DMS153 (cell line): ENCODE results near the gene PRKCQ.
"Not testable (repeated sequence)": the region's sequence is repeated elsewhere in the genome, so short reads cannot be mapped to it uniquely, and the experiment has no call there.

Experiments used
- DNase-seq: peaks from one replicate; lab custom pipeline; 2025; lab: John Stamatoyannopoulos, UW

The PRKCQ gene

DNA sequence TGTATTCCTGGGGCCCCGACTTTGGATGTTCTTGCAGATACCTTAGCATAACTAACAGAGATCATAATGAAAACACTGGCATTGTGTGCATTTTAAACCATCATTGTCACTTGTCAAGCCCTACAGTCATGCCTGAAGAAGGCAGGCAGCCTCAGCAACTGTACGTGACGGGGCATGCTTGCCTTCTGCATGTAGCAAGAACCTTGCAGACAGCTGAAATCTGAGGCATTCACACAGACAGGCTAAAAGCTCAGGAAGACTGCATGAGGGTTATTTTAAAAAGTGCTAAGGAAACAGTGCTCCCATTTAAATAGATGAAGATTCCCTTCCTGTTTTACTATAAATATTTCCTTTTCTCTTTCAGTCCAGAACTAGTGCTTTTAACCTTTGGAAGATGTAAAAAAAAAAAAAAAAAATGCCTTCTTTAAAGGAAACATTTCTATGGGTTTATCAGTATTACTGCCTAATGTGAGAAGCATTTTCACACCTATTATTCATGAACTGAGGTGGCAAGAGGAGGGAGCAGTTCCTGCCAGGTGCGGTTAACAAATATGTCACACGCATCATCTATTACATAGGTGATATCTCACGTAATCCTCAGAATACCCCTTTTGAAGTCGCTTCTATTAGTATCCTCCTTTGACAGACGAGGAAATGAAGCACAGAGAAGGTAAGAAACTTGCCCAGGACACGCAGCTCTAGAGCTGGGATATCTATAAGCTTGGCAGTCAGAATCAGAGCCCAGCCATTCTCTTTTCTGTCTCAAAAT is 88.1 kb downstream of the PRKCQ start:
- no peak for DNase-seq

DNA sequence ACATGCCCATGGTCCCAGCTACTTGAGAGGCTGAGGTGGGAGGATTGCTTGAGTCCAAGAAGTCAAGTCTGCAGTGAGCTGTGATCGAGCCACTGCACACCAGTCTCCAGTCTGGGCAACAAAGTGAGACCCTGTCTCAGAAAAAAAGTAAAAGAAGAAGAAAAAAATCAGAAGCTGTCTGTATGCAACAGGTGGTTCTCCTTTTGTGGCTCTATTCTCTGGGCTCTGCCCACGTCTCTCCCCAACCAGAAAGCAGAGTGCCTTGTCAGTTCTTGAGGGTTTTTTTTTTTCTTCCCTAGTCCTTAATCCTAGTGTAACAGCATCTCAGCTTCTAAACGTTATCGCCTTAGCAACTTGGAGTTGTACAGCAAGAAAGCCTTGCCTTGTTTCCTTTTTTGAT is 89.5 kb downstream of the PRKCQ start:
- DNase-seq: no peak

DNA sequence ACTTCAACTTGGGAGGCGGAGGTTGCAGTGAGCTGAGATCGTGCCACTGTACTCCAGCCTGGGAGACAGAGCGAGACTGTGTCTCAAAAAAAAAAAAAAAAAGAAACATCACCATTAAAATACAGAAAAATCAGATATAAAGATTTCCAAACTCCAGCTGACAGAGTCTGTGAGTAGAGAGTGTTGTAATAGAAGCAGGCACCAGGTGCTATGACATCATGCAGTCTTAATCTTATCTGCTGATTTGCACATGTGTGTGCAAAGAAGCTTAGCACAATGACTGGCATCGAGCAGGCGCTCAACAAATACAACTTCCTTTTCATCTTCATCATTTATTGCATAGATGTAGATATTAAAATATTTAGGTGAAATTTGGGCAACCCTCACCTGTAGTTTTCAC is 92.2 kb downstream of the PRKCQ start:
- DNase-seq: no peak

DNA sequence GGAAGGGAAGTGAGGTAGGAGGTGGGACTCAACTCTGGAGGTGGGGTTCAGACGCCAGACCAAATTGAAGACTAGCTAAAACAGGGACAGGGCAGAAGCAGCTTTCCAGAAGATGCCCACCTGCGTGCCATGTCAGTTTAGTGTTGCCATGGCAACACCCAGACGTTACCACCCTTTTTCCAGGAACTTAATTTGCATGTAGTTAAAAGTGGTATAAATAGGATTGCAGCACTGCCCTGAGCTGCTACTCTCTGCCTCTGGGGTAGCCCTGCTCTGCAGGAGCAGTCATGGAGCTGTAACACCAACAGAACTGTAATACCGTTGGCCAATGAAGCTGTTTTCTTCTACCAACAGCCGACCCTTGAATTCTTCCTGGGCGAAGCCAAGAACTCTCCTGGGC is 93.8 kb downstream of the PRKCQ start:
- no peak for DNase-seq

DNA sequence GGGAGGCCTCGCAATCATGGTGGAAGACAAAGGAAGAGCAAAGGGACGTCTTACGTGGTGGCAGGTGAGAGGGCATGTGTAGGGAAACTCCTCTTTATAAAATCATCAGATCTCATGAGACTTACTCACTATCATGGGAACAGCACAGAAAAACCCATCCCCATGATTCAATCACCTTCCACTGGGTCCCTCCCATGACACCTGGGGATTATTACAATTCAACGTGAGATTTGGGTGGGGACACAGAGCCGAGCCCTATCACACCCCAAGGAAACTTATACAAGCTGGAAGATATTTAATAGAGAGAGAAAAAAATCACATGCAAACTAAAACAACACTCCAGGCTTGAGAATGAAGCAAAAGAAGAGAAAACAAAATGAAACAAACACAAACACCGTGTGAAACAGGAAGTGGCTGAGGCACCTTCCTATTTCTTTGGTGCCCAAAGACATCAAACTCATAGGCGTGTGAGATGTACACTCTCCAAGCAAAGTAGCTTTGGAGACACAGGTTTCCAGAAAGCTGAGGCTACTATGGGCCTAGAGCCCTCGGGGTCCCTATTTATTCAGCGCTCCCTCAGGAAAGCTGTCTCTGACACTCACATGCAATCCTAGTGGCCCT is 97.2 kb downstream of the PRKCQ start:
- DNase-seq: no peak

DNA sequence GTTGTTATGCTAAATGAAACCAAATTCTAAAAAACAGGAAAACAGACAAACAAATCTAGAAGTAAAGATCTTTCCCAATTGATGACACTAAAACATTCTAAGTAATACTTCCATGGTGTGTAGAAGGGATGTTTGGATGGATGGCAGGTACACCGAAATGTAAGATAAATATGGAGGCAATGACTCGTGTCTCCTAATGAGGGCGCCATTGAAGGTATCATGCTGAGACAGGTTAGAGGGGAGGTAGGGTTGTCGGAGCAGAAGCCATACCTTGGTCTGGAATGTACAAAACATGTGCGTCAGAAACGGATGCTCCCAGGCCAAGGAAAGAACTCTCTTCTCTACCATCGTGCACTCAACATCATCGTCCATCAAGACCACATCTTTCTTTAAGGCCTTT is 101.4 kb downstream of the PRKCQ start:
- DNase-seq: no peak

DNA sequence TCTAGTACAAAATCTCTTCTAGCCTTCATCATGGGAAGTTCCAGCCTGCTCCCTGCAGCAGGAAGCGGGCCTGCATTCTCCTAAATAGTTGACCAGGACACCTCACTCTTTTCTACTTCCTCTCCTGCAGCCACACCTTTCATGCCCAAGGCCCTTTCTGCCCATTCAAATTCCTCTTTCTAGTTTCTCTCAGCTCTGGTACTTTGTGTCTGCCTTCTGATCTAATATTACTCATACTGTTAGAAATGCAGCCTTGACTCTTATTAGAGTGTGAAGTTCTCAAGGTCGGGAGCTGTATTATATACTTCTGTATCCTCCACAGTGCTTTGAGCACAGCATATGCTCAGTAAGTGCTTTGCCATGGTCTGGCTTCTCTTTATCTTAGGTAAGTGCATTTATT is 103.1 kb downstream of the PRKCQ start:
- DNase-seq: no peak

DNA sequence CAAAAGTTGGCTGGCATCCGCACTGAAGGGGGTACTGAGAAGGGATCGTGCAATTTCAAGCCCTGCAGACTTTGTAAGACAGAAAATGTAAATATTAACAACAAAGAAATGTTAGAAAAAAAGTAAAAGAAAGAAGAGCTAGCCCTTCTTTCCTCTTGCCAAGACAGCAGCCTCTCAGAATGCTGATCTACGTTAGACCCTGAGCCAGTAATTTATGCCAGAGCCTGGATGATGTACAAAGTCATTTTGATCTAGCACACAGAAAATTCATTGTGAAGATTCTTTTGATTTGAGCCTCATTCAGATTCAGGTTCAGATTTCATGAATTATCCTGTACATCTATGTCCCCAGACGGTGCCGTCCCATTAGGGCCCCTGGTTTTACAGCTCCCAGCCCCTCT is 105.2 kb downstream of the PRKCQ start:
- no peak for DNase-seq

DNA sequence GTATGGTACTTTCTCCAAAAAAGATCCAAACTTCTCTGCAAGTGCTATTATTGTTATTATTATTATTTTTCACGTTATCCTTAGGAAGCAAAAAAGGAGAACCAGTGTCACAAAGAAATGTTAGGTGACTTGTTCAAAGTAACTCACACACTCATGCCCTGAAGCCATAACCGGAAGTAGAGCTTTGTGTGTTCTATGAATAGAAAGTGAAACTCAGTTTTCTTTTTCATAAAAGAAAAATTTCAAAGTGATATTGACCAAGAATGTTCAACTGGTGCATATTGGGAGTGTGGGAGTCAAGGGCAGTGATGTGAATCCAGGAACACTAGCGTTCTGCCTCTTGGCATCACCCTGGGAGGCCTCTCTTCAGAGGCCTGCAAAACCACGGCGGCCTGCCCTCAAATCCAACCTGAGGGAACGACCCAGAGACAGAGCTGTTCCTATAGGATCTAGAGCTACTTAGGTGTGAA is 106.1 kb downstream of the PRKCQ start:
- no peak for DNase-seq

DNA sequence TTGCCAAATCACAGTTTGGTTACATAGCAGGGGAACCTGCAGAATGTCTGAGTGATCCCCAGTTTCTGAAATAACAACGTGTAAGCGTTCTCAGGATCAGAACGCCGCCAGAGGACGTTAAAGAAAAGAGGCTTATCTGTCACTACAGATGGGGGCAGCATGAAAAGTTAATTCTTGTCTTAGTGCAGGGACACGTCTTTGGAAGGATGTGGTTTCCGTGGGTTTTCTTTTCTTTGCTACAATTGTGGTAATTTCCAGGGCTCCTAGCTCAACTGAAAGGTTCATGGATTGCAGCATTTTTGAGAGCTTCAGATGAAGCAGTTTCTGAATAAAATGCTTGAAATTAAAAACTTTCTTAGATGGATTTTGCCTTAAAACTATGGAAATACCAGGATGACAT is 106.6 kb downstream of the PRKCQ start:
- DNase-seq: no peak

DNA sequence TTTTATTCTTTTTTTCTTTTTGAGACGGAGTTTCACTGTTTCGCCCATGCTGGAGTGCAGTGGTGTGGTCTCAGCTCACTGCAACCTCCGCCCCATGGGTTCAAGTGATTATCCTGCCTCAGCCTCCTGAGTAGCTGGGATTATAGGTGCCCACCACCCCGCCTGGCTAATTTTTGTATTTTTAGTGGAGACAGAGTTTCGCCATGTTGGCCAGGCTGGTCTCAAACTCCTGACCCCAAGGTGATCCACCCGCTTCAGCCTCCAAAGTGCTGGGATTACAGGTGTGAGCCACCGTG is 107.4 kb downstream of the PRKCQ start:
- DNase-seq: not testable (repeated sequence)

DNA sequence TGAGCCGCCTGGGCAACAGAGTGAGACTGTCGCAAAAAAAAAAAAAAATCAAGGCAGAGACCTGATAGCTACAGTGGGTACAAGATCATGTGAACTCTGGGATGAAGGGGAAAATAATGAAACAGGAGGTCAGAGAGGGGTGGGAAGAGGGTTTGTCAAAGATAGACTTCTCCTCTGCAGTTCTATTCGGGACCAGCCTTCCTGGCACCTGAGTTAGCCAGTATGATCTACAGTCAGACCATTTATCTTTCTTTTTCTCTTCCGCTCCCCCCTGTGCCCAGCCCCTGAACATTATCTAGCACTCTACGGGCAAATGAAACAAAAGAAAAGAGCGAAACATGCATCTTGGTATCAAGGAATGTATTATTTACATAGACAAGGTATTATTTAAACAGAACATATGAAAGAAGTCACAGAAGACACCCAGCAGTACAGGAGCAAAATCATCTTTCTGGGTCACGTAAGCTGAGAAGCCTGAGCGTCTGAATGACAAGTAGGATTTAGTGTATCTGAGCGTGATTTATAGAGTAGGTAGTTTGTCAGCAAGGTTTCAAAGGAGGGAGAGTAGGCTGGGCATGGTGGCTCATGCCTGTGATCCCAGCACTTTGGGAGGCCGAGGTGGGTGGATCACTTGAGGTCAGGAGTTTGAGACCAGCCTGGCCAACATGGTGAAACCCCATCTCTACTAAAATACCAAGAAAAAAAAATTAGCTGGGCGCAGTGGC is 109.0 kb downstream of the PRKCQ start:
- no peak for DNase-seq

DNA sequence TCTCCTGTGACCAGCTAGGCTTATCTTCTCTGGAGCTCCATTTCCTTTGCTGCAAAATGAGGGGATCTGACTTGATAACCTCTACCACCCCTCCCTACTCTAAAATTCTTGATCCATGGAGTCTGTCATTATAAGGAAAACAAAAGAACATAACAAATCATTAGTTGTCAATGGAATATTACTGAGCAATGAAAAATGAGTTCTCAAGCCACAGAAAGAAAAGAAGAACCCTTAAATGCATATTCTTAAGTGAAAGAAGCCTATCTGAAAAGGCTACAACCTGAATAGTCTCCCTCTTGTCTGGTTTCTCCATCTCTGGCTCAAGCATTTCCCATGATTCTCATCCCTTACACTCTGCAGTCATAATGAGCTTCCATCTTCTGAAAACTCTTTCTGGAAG is 110.4 kb downstream of the PRKCQ start:
- no peak for DNase-seq

DNA sequence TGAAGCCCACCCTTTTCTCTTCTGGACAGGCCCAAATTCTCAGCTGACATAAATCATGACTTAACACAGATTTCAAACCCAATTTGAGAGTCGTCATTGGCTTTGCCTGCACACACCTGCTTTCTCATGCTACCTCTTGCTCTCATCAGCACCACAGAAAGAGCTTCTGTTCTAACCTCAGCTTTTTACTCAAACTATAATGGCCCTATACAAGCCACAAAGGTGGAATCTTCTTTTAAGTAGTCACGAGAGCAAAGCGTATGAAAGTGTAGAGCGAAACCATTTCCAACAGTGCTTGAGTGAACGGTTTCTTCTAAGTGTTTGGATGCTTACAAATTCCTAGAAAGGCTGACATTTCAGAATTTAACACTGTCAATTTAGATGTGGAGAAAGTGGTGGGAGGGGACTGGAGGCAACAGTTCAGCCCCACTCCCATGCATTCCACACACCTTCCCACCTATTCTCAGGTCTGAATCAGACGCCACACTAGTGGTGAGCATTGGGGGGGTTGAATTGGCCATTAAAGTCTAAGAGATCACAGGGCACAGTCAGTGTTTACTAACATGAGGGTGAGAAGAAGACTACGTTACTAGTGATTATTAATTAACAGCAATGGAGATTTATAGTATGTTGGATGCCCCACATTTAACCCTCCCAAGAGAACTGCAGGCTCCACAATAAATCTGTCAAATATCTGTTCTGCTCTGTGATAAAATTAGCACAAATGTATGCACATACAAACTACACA is 114.0 kb downstream of the PRKCQ start:
- no peak for DNase-seq

DNA sequence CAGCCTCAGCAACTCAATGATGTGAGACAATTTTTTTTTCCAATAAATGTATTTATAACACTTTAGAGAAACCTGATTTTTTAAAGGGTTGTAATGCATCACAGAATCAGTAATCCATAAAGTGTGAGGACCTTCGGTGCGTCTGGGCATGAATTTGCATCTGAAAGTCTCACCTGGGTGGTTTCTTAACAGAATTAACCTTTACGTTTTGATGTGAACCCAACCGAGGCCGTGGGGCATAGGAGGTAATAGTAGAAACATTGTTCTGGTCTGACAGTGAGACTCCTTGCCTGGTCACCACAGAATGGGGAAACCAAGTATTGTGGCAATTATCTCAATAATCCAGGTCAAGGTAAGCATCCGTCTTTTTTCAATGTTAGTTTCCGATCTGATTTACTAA is 114.6 kb downstream of the PRKCQ start:
- DNase-seq: no peak

DNA sequence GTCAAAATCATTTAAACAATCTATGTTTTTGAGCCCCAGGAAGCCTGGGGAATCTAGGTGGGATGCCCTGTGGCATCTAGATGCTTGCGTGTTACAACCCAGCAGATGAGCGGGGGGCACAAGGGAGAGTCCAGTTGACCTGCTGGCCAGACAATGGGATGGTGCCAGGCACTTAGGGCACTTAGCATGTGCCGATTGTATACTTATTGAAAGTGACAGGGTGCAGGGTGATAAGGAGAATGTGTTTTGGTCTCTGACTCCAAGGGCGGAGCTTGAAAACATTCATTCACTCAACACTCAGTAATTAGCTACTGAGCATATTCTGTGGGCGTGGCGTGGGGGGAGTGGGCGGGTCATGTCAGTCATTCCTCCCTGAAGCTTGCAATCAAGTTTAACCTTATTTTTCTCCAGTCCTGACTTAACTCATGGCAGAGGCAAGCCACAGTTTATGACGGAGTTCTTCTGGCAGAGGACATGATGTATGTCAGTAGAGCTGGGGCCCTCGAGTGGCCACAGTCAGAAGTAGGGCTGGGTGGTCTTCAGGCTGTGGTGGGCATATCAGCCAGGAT is 115.1 kb downstream of the PRKCQ start:
- DNase-seq: no peak

DNA sequence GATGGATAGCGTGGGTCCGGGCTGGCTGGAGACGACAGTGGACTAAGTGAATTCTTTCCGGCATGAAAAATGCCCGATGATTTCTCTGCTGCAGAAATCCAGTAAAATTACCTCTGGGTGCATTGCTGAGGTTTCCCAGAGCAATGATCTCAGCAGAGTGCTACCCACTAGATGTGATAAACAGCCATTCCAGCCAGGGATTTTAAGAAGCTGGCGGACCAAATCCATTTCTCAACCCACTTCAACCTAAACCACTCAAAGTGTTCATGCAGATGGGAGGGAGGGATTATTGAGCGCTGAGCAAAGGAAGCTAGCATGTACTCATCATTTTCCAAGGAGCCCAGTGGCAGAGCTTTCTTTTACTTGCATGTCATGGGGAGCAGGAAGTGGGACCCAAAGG is 116.7 kb downstream of the PRKCQ start:
- DNase-seq: no peak

DNA sequence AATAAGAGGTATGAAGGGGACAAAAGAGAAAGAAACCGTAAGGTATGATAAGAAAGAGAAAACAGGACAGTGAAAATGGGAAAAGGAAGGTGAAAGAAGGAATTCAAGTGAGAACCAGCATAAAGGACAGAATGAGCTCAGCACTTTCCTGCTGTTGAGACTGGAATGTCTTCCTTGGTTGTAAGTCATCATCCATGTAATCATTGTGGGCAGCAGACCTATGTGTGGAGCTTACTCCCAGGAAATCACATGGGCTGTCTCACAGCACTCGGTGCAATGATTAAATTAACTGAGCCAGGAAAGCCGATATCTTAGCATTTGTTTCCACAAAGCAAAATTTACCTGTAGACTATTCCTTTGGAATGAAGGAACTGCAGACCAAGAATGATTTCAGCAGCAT is 118.1 kb downstream of the PRKCQ start:
- no peak for DNase-seq

DNA sequence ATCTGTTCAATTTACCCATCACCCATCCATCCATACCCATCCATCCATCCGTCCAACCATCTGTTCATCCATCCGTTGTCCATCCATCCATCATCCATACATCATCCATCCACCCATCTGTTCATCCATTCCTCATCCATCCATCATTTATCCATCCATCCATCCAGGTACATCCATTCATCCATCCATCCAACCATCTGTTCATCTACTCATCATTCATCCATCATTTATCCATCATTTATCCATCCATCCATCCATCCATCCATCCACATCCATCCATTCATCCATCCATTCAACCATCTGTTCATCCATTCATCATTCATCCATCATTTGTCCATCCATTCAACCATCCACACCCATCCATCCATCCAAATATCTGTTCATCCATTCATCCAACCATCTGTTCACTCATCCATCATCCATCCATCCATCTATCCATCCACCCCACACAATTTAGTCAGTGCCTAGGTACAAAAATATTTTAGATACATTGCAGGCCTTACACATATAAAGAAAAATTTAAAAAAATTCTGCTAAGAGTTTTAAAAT is 119.1 kb downstream of the PRKCQ start:
- no peak for DNase-seq

DNA sequence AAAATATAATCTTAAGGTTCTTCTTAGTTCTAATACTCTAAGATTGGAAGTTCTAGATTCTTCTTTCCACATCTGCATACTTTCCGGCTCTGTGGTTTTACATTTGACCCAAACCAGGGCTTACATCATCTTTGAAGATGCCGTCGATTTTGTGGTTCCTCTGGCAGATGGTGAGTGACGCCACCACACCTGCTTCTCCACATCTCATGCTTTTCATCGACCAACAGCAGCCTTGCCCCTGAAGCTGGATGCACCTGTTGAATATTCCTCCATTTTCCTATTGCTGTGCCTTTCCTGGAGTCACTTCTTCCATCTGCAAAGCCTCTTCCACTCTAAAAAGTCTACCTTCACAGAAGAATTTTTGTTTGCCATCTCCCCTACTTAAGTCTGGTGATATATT is 121.3 kb downstream of the PRKCQ start:
- DNase-seq: no peak

DNA sequence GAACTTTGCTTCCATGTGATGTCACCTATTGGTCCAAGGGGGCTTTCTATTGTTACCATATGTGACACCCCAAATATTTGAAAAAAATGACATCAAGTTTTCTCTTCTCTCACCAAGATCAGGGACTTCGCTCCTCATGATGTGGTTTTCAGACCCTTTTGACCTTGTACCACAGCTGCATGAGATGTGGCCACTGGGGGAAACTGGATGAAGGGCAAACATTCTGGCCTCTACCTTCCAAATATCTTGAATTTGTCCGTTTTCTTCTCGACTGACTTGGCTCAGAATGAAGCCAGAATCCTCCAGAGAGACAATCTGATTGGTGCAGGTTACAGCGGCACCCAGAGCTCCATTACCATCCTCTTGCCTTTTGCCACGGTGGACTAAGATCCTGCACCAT is 122.7 kb downstream of the PRKCQ start:
- DNase-seq: no peak

DNA sequence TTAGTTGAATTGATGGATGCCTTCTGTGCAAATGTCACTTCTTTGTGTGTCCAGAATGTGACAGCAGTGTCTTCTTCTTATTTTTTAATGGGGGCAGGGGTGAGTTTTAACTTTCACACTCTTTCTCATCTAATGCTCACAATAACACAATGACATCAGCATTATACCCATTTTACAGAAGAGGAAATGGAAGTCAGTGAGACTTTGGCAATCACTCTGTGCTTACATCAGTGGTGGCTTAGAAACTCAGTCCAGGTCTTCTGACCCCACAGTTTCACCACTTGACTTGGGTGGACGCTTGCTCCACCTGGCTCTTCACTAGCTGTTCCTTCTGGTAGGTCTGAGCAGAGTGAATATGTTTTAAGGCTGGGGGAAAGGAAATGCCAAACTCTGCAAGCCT is 124.0 kb downstream of the PRKCQ start:
- DNase-seq: no peak
